Hepatocyte (in vitro differentiated cells): ENCODE results near the gene PLXNA2.

Source experiments
- EZH2 ChIP-seq: fragments of 200-600 bp; sonication (generic); IDR thresholded peaks from 2 replicates; pipeline ENCODE4 v1.6.1; 2016; ENCODE audit warnings: antibody characterized with exemption, mild to moderate bottlenecking, borderline replicate concordance
- TF ChIP-seq, protein P1 (sequence below): fragments of 200-600 bp; sonication (generic); IDR thresholded peaks from 2 replicates; pipeline ENCODE4 v1.5.1; 2016; ENCODE audit warnings: antibody characterized with exemption, mild to moderate bottlenecking; ENCODE audit not compliant: poor library complexity

DNA sequence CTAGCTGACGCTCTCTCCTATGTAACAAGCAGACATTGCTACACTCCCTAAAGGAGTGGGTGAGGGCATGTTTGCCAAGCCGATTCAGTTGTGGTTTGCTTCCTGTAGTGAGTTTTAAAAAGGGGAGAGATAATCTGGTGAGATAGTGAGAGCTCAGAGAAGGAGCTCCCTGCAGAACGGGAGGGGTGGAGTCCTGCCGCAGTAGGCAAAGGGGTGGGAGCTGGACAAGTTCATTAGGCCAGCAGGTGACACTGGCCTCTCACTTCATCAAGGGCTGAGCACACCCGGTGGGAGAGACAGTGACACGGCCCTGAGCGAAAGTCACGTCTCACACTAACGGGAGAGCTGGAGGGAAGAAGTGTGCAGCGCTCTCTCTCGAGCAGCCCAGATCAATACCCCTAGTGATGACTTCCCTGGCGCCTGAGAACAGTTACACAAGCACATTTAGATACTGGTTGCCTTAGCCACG lies 189.2 kb downstream of the PLXNA2 start:
- TF ChIP-seq, protein P1, sequence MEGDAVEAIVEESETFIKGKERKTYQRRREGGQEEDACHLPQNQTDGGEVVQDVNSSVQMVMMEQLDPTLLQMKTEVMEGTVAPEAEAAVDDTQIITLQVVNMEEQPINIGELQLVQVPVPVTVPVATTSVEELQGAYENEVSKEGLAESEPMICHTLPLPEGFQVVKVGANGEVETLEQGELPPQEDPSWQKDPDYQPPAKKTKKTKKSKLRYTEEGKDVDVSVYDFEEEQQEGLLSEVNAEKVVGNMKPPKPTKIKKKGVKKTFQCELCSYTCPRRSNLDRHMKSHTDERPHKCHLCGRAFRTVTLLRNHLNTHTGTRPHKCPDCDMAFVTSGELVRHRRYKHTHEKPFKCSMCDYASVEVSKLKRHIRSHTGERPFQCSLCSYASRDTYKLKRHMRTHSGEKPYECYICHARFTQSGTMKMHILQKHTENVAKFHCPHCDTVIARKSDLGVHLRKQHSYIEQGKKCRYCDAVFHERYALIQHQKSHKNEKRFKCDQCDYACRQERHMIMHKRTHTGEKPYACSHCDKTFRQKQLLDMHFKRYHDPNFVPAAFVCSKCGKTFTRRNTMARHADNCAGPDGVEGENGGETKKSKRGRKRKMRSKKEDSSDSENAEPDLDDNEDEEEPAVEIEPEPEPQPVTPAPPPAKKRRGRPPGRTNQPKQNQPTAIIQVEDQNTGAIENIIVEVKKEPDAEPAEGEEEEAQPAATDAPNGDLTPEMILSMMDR: no peak
- TF ChIP-seq EZH2: no peak
